H9 (cell line): ENCODE results near the gene PIK3C3. TPM values are rescaled to one million over a fixed set of nuclear protein-coding genes. Genes with fewer than 3 reads are reported as not detected.

Experiments used
- DNase-seq: peaks from one replicate; pipeline ENCODE4 v3.0.0-alpha.2; 2017
- H2AFZ ChIP-seq: one replicate; pipeline ENCODE4 v1.6.1; 2013; ENCODE audit warnings: mild to moderate bottlenecking, low read length, control low read depth, moderate library complexity
- H2AK5ac ChIP-seq: 2 replicates; pipeline ENCODE4 v1.6.1; 2013; ENCODE audit warnings: low read length, control low read depth, mixed read lengths; ENCODE audit not compliant: insufficient read length
- H2BK120ac ChIP-seq: one replicate; pipeline ENCODE4 v1.6.1; 2013; ENCODE audit warnings: low read depth, mild to moderate bottlenecking, low read length, control low read depth, inconsistent platforms; ENCODE audit not compliant: poor library complexity, severe bottlenecking
- H2BK12ac ChIP-seq: 2 replicates; pipeline ENCODE4 v1.6.1; 2013; ENCODE audit warnings: low read length, control low read depth, mixed read lengths, low read depth; ENCODE audit not compliant: insufficient read length
- H2BK15ac ChIP-seq: 2 replicates; pipeline ENCODE4 v1.6.1; 2013; ENCODE audit warnings: low read depth, low read length, control low read depth
- H2BK20ac ChIP-seq: one replicate; pipeline ENCODE4 v1.6.1; 2013; ENCODE audit warnings: low read depth, mild to moderate bottlenecking, low read length, control low read depth, inconsistent platforms; ENCODE audit not compliant: poor library complexity, severe bottlenecking
- H2BK5ac ChIP-seq: 2 replicates; pipeline ENCODE4 v1.6.1; 2013; ENCODE audit warnings: low read length, control low read depth, mixed read lengths; ENCODE audit not compliant: insufficient read length
- H3K14ac ChIP-seq: 2 replicates; pipeline ENCODE4 v1.6.1; 2013; ENCODE audit warnings: low read length, control low read depth; ENCODE audit not compliant: insufficient read depth
- H3K18ac ChIP-seq: 2 replicates; pipeline ENCODE4 v1.6.1; 2013; ENCODE audit warnings: low read depth, mild to moderate bottlenecking, mixed read lengths, low read length, control low read depth; ENCODE audit not compliant: insufficient read length
- H3K23ac ChIP-seq: 2 replicates; pipeline ENCODE4 v1.6.1; 2013; ENCODE audit warnings: low read length, control low read depth, mixed read lengths, low read depth; ENCODE audit not compliant: insufficient read length
- H3K23me2 ChIP-seq: 2 replicates; pipeline ENCODE4 v1.6.1; 2013; ENCODE audit warnings: low read depth, mild to moderate bottlenecking, mixed read lengths, low read length, control low read depth; ENCODE audit not compliant: insufficient read length, poor library complexity, severe bottlenecking
- H3K27ac ChIP-seq: 2 replicates; pipeline ENCODE4 v1.5.1; 2013; ENCODE audit warnings: low read length, control low read depth, mixed read lengths, low read depth; ENCODE audit not compliant: insufficient read length
- H3K27me3 ChIP-seq: 2 replicates; pipeline ENCODE4 v1.6.1; 2013; ENCODE audit warnings: low read length, control low read depth, inconsistent platforms; ENCODE audit not compliant: insufficient read depth
- H3K4ac ChIP-seq: 2 replicates; pipeline ENCODE4 v1.6.1; 2013; ENCODE audit warnings: low read depth, mild to moderate bottlenecking, control low read depth, inconsistent platforms, low read length, moderate library complexity
- H3K4me1 ChIP-seq: 2 replicates; pipeline ENCODE4 v1.6.1; 2013; ENCODE audit warnings: low read length, control low read depth, inconsistent platforms; ENCODE audit not compliant: insufficient read depth
- H3K4me2 ChIP-seq: 2 replicates; pipeline ENCODE4 v1.6.1; 2013; ENCODE audit warnings: low read length, control low read depth, mixed read lengths; ENCODE audit not compliant: insufficient read length, insufficient read depth
- H3K56ac ChIP-seq: 2 replicates; pipeline ENCODE4 v1.6.1; 2013; ENCODE audit warnings: low read depth, mild to moderate bottlenecking, mixed read lengths, low read length, control low read depth; ENCODE audit not compliant: insufficient read length
- H3K79me1 ChIP-seq: 2 replicates; pipeline ENCODE4 v1.6.1; 2013; ENCODE audit warnings: low read depth, mild to moderate bottlenecking, moderate library complexity, low read length, control low read depth, inconsistent platforms; ENCODE audit not compliant: insufficient read depth, poor library complexity, severe bottlenecking
- H3K79me2 ChIP-seq: 2 replicates; pipeline ENCODE4 v1.6.1; 2013; ENCODE audit warnings: low read length, control low read depth, inconsistent platforms; ENCODE audit not compliant: insufficient read depth
- H3K9ac ChIP-seq: 2 replicates; pipeline ENCODE4 v1.6.1; 2013; ENCODE audit warnings: low read length, control low read depth, mixed read lengths; ENCODE audit not compliant: insufficient read length; ENCODE audit errors: extremely low read depth
- H3K9me3 ChIP-seq: one replicate; pipeline ENCODE4 v1.6.1; 2013; ENCODE audit warnings: low read depth, low read length, inconsistent platforms; ENCODE audit not compliant: control insufficient read depth
- H3T11ph ChIP-seq: one replicate; pipeline ENCODE4 v1.6.1; 2013; ENCODE audit warnings: mild to moderate bottlenecking, low read length, control low read depth, inconsistent platforms
- H4K20me1 ChIP-seq: one replicate; pipeline ENCODE4 v1.6.1; 2013; ENCODE audit not compliant: control insufficient read depth, insufficient read length, insufficient read depth
- H4K5ac ChIP-seq: 2 replicates; pipeline ENCODE4 v1.6.1; 2013; ENCODE audit warnings: low read depth, mild to moderate bottlenecking, mixed read lengths, low read length, control low read depth; ENCODE audit not compliant: insufficient read length
- H4K8ac ChIP-seq: replicated peaks from 2 replicates; pipeline ENCODE4 v1.6.1; 2013; ENCODE audit warnings: low read length, control low read depth, mixed read lengths, low read depth; ENCODE audit not compliant: insufficient read length
- H4K91ac ChIP-seq: 2 replicates; pipeline ENCODE4 v1.6.1; 2013; ENCODE audit warnings: low read depth, mild to moderate bottlenecking, moderate library complexity, mixed read lengths, low read length, control low read depth; ENCODE audit not compliant: insufficient read length
- H3K27ac Mint-ChIP-seq, 3 experiments: 2 replicates in 2 of 3; 3 replicates in 1 of 3; pipeline ENCODE4 v1.8.0; 2020 to 2021; ENCODE audit warnings: mixed read lengths in 3 of 3, mild to moderate bottlenecking in 1 of 3, moderate library complexity in 1 of 3
- H3K27me3 Mint-ChIP-seq: 2 replicates; pipeline ENCODE4 v1.8.0; 2021; ENCODE audit warnings: low read depth, mild to moderate bottlenecking, moderate library complexity, mixed read lengths
- H3K36me3 Mint-ChIP-seq, 3 experiments: 2 replicates in 2 of 3; 3 replicates in 1 of 3; pipeline ENCODE4 v1.8.0; 2020 to 2021; ENCODE audit warnings: low read depth in 3 of 3, mixed read lengths in 3 of 3; ENCODE audit not compliant: insufficient read depth in 1 of 3
- H3K4me1 Mint-ChIP-seq, 2 experiments: 2 replicates each; pipeline ENCODE4 v1.8.0; 2020; ENCODE audit warnings: mixed read lengths in 2 of 2
- H3K4me3 Mint-ChIP-seq, 2 experiments: 2 replicates in 1 of 2; 3 replicates in 1 of 2; pipeline ENCODE4 v1.8.0; 2020 to 2021; ENCODE audit warnings: mild to moderate bottlenecking in 2 of 2, mixed read lengths in 2 of 2, moderate library complexity in 1 of 2
- H3K9me3 Mint-ChIP-seq, 2 experiments: 2 replicates in 1 of 2; 3 replicates in 1 of 2; pipeline ENCODE4 v1.8.0; 2020; ENCODE audit warnings: mild to moderate bottlenecking in 2 of 2, mixed read lengths in 2 of 2, moderate library complexity in 1 of 2
- CTCF ChIP-seq: fragments of 200-600 bp; sonication (generic); conservative IDR thresholded peaks from 3 replicates; pipeline ENCODE4 v1.8.0; 2021; ENCODE audit warnings: antibody characterized with exemption, mild to moderate bottlenecking
- WGBS: extraction: QIAGEN DNeasy Blood & Tissue Kit; methylation state at CpG from one replicate; pipeline ENCODE4 v1.1.7; 2013; ENCODE audit warnings: missing lambda C conversion rate, low lambda C conversion rate, mixed read lengths; ENCODE audit not compliant: insufficient read length; ENCODE audit errors: extremely low coverage; 5-methylcytosine and 5-hydroxymethylcytosine counted together
- total RNA-seq: library from RNA; stranded (reverse); gene quantifications from 2 replicates; pipeline ENCODE4 v1.2.1, GENCODE V29; 2021

Gene PIK3C3
- total RNA-seq, 1 experiment from 2014 or later = 48.8 TPM

GRCh38 chr18:41992703-41993102, 37.7 kb downstream of the PIK3C3 start:
- no peak overlapping the region for H2BK120ac ChIP-seq

More at GRCh38 chr18:41992703-41993102, 37.7 kb downstream of the PIK3C3 start:
- Mint-ChIP-seq H3K4me3 (no peak overlapping the region), H3K27ac (no peak overlapping the region), H3K9me3 (no peaks in the 10 kb centered on the region), H3K4me1 (peaks cover 5 to 7% of the 10 kb centered on the region in 2 experiments), H3K36me3 (peaks cover 4 to 37% (median 25%) of the 10 kb centered on the region in 3 experiments; a peak in 6 of 7 replicates), H3K27me3 (no peaks in the 10 kb centered on the region)
- Histone ChIP-seq H3K4me1 (no peaks in the 10 kb centered on the region), H4K8ac (no peak overlapping the region), H3K18ac (no peak overlapping the region), H4K5ac (no peak overlapping the region), H3K9ac (no peak overlapping the region), H2BK20ac (no peak overlapping the region), H3K27me3 (no peaks in the 10 kb centered on the region), H2AK5ac (no peak overlapping the region), H3K4me2 (no peak overlapping the region), H4K91ac (no peak overlapping the region), H3K23me2 (no peaks in the 10 kb centered on the region), H3K56ac (no peak overlapping the region), H2BK12ac (no peak overlapping the region), H3K79me1 (no peaks in the 10 kb centered on the region), H2BK15ac (no peak overlapping the region), H3K27ac (no peak overlapping the region), H2AFZ (no peak overlapping the region), H2BK5ac (no peak overlapping the region), H4K20me1 (no peaks in the 10 kb centered on the region), H3K79me2 (no peaks in the 10 kb centered on the region), H3K14ac (no peak overlapping the region), H3T11ph (no peak overlapping the region), H3K23ac (no peak overlapping the region), H3K4ac (no peak overlapping the region), H3K9me3 (no peaks in the 10 kb centered on the region)
- no peak for DNase-seq
- no peak for TF ChIP-seq CTCF
- WGBS = no CpG with 5 or more reads among the region's 4 CpGs
